ENCODE results near the gene TMIGD3.
"Not testable (repeated sequence)": the region's sequence is repeated elsewhere in the genome, so short reads cannot be mapped to it uniquely, and the experiment has no call there.

TMIGD3 gene

GRCh38 chr1:111503585-111504060, at the start of gene TMIGD3, which contains the start of gene ADORA3:
Gene TMIGD3, minus strand, starts transcription at chr1:111503633. Its CDS starts 279 bp downstream, at chr1:111503354.
Gene ADORA3, minus strand, starts transcription at chr1:111503633. Its CDS starts 279 bp downstream, at chr1:111503354.
- no peak for DNase-seq (ENCODE audit: low read depth in 2 of 2)

- DNase-seq (ENCODE audit: low read depth in 2 of 2): no peak
Observed at GRCh38 chr1:111553196-111553595, 49.8 kb upstream of the TMIGD3 start.

- no peak for DNase-seq (ENCODE audit: low read depth in 2 of 2)
Observed at GRCh38 chr1:111552587-111552986, 49.2 kb upstream of the TMIGD3 start.

- no peak for DNase-seq (ENCODE audit: low read depth in 2 of 2)
Observed at GRCh38 chr1:111551623-111552411, 48.4 kb upstream of the TMIGD3 start.

- DNase-seq (ENCODE audit: low read depth in 2 of 2): not testable (repeated sequence)
Observed at GRCh38 chr1:111547786-111548185, 44.4 kb upstream of the TMIGD3 start.

GRCh38 chr1:111542187-111542586, 38.8 kb upstream of the TMIGD3 start:
- no peak for DNase-seq (ENCODE audit: low read depth in 2 of 2)

GRCh38 chr1:111541721-111542120, 38.3 kb upstream of the TMIGD3 start:
- DNase-seq (ENCODE audit: low read depth in 2 of 2): no peak

GRCh38 chr1:111540928-111541327, 37.5 kb upstream of the TMIGD3 start:
- DNase-seq (ENCODE audit: low read depth in 2 of 2): no peak

GRCh38 chr1:111538343-111539025, 35.1 kb upstream of the TMIGD3 start:
- DNase-seq (ENCODE audit: low read depth in 2 of 2): no peak

GRCh38 chr1:111535256-111536191, 32.1 kb upstream of the TMIGD3 start:
- no peak for DNase-seq (ENCODE audit: low read depth in 2 of 2)

GRCh38 chr1:111520053-111520452, 16.6 kb upstream of the TMIGD3 start:
- no peak for DNase-seq (ENCODE audit: low read depth in 2 of 2)

- DNase-seq (ENCODE audit: low read depth in 2 of 2): no peak
Observed at GRCh38 chr1:111517469-111518225, 14.2 kb upstream of the TMIGD3 start.

GRCh38 chr1:111516005-111516535, 12.6 kb upstream of the TMIGD3 start:
- DNase-seq (ENCODE audit: low read depth in 2 of 2): no peak

- DNase-seq (ENCODE audit: low read depth in 2 of 2): no peak
Observed at GRCh38 chr1:111515291-111516004, 12.0 kb upstream of the TMIGD3 start.

- DNase-seq (ENCODE audit: low read depth in 2 of 2): no peak
Observed at GRCh38 chr1:111513410-111514020, 10.1 kb upstream of the TMIGD3 start.

GRCh38 chr1:111512931-111513330, 9.5 kb upstream of the TMIGD3 start:
- no peak for DNase-seq (ENCODE audit: low read depth in 2 of 2)

GRCh38 chr1:111512132-111512889, 8.9 kb upstream of the TMIGD3 start:
- DNase-seq (ENCODE audit: low read depth in 2 of 2): no peak

GRCh38 chr1:111511370-111511769, 7.9 kb upstream of the TMIGD3 start:
- no peak for DNase-seq (ENCODE audit: low read depth in 2 of 2)

GRCh38 chr1:111509997-111510375, 6.6 kb upstream of the TMIGD3 start:
- DNase-seq (ENCODE audit: low read depth in 2 of 2): no peak

All from stimulated activated CD4-positive, alpha-beta T cell treated with anti-CD3 and anti-CD28 coated beads, Interleukin-1b, Interleukin-23, amount 100 ng/mL, for 1 hour (primary cell).